ENCODE measurements around the gene CDH13.

- TF ChIP-seq, protein P1, sequence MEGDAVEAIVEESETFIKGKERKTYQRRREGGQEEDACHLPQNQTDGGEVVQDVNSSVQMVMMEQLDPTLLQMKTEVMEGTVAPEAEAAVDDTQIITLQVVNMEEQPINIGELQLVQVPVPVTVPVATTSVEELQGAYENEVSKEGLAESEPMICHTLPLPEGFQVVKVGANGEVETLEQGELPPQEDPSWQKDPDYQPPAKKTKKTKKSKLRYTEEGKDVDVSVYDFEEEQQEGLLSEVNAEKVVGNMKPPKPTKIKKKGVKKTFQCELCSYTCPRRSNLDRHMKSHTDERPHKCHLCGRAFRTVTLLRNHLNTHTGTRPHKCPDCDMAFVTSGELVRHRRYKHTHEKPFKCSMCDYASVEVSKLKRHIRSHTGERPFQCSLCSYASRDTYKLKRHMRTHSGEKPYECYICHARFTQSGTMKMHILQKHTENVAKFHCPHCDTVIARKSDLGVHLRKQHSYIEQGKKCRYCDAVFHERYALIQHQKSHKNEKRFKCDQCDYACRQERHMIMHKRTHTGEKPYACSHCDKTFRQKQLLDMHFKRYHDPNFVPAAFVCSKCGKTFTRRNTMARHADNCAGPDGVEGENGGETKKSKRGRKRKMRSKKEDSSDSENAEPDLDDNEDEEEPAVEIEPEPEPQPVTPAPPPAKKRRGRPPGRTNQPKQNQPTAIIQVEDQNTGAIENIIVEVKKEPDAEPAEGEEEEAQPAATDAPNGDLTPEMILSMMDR (IDR thresholded peaks at IDR 0.05; ENCODE audit: insufficient read depth, low read length): no peak
- TF ChIP-seq POLR2AphosphoS5 (IDR thresholded peaks at IDR 0.05; ENCODE audit: low read depth) (no peak), GABPA (IDR thresholded peaks at IDR 0.05; ENCODE audit: low read depth) (no peak)
These were observed 1165.1 kb downstream of the CDH13 start for GRCh38 chr16:83791916-83792315.
